Right lobe of liver (tissue), 4 donors: Measurements from ENCODE around the gene CAB39L.

Source experiments
- CTCF ChIP-seq, 4 donors: fragments of 200-600 bp in 3 of 4; fragments of 450-650 bp in 1 of 4; IDR thresholded peaks; one replicate each; pipeline versions ENCODE4 v1.5.1 to v1.8.0; 2016 to 2022; ENCODE audit warnings: antibody characterized with exemption in 4 of 4, mild to moderate bottlenecking in 2 of 4
- POLR2A ChIP-seq: fragments of 450-650 bp; IDR thresholded peaks from one replicate; pipeline ENCODE4 v1.6.1; 2017; ENCODE audit warnings: antibody characterized with exemption, mild to moderate bottlenecking
- donor health status: DM: no; HTN: no; CAD: no.
- donor health status: DM: no; HTN: no; CAD: no.
- donor health status: DM: no; HTN: yes; CAD: no.

GRCh38 chr13:49308097-49308875, 135.6 kb downstream of the CAB39L start:
- TF ChIP-seq CTCF (IDR thresholded peaks at IDR 0.05) (no peak), POLR2A (no peak)
